K562 treated with DMSO at 1 percent for 4 hours (cell line): ENCODE measurements around the gene PHF8. TPM values are rescaled to one million over a fixed set of nuclear protein-coding genes. Genes with fewer than 3 reads are reported as not detected.

Experiments used
- total RNA-seq: library from RNA; unstranded; fragments of 300-600 nt; gene quantifications from 2 replicates; pipeline ENCODE4 v1.2.3, GENCODE V29; 2022; ENCODE audit not compliant: insufficient read depth

PHF8 gene
- total RNA-seq: 13.6 and 17.7 TPM in 2 replicates

DNA sequence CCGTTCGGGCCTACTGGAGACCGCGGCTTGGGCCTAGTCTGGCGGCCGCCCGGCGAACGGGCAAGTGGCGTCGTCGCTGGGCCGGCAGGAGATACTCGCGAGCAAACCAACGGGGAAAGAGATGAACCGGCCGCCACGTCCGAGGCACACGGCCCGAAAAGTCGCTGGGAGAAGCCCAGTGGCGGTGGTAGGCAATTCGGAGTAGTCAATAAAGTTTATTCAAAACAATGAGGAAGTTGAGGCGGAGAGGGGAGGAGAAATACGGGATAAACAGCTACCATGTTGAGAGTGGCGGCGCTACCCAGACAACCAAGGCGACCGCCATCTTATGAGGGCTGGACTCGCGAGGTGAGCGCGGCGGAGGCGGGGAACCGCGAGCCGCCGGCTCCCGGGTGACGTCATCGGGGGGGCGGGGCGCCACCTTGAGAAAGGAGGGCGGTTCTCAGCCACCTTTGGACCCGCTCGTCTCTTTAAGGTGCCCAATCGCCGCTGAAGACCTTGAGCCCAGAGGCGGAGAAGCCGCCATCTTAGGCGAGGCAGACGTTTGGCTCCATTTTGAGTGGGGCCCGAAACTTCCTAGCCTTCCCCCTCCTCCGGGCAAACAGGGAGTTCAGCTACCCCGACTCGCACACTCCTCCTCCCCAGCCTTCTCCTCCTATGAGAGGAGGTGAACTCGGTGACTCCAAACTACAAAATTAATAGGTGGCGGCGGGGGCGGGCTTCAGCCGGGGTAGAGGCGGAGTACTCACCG is at the start of gene PHF8:
Gene PHF8 (minus strand): TSS at position 348 of the 751 bp plus-strand sequence. CDS start 1,745 bp downstream, outside the sequence.

Other genes with a start within 250 kb of the PHF8 start
- 7.9 and 9.3 TPM in 2 replicates for gene FAM120C, start 138.8 kb upstream of the PHF8 start, total RNA-seq